ENCODE data around the gene XK. TPM values are rescaled to one million over a fixed set of nuclear protein-coding genes. Genes with fewer than 3 reads are reported as not detected.

The XK gene
- total and polyA plus RNA-seq, 9 of the 15 experiments (the other 6 are each of a cell fraction or from before 2014, with no cell fraction given): 4.0 to 21.6 (median 11.6) TPM

GRCh38 chrX:37779857-37780256, 94.3 kb downstream of the XK start, which contains the start of gene CYBB:
TSS of gene CYBB (plus strand) at chrX:37780059. CDS start at chrX:37780078, 19 bp downstream.
- no peaks in the 10 kb centered on the region for H3K79me2 ChIP-seq (ENCODE audit: control insufficient read depth, insufficient read depth, low read length)
- no peaks in the 10 kb centered on the region for H3K9me1 ChIP-seq (ENCODE audit: control insufficient read depth, insufficient read depth, low read length)
- intact Hi-C loops (cut with micrococcal nuclease) (no loop called here), in situ Hi-C loops (cut with MboI) (no loop called here)
- no peaks in the 10 kb centered on the region for H4K20me1 ChIP-seq (replicated peaks; ENCODE audit: control insufficient read depth, insufficient read depth, low read length)
- no peak within 1 kb of the TSS for H3K27ac ChIP-seq (ENCODE audit: extremely low read depth, low read depth, low read length)
- BruUV-seq (replicated peaks): no TSS peak
- FAIRE-seq (no peak), DNase-seq (ENCODE audit: extremely low read depth in 1 of 4, low spot score in 3 of 4) (no peak), ATAC-seq (no peak)
- peaks cover 0 to 5% of the 10 kb centered on the region in 2 experiments; a peak in 2 of 5 replicates for H3K4me1 ChIP-seq (replicated peaks in 1 of 2; ENCODE audit: control insufficient read depth in 2 of 2, insufficient read depth in 2 of 2, low read length in 2 of 2)
- CTCF ChIA-PET (ENCODE audit: low intra/inter-chr PET ratio): no interaction called here
- no peaks in the 10 kb centered on the region for H3K9me3 ChIP-seq (replicated peaks; ENCODE audit: control insufficient read depth, insufficient read depth, low read depth, low read length)
- 14% methylated on average over 2 of the region's 2 CpGs for WGBS (ENCODE audit: insufficient coverage, low coverage, missing lambda C conversion rate)
- no peak within 1 kb of the TSS for H3K4me2 ChIP-seq (ENCODE audit: insufficient read depth, low read length)
- no peak within 1 kb of the TSS for H3K9ac ChIP-seq (ENCODE audit: insufficient read depth in 1 of 2, low read depth in 2 of 2, low read length in 2 of 2)
- no peaks in the 10 kb centered on the region for H3K27me3 ChIP-seq (ENCODE audit: control insufficient read depth in 2 of 2, insufficient read depth in 2 of 2, low read length in 2 of 2)
- H3K4me3 ChIP-seq: no peak within 1 kb of the TSS
- POLR2A ChIA-PET: no interaction called here
- H3K36me3 ChIP-seq (ENCODE audit: control insufficient read depth, insufficient read depth, low read length): no peaks in the 10 kb centered on the region
- no peak within 1 kb of the TSS for H2AFZ ChIP-seq (ENCODE audit: low read depth, low read length)
- TF ChIP-seq ZNF408 (CRISPR knock-in tag; IDR thresholded peaks at IDR 0.05; ENCODE audit: low read depth): no peak
- no peak for TF ChIP-seq EWSR1 (IDR thresholded peaks at IDR 0.05; ENCODE audit: borderline replicate concordance, low read depth, partially characterized antibody)
- no peak for TF ChIP-seq GTF2E2 (tag; IDR thresholded peaks at IDR 0.05)

GRCh38 chrX:37781081-37781480, 95.5 kb downstream of the XK start:
- Histone ChIP-seq H3K36me3 (ENCODE audit: control insufficient read depth, insufficient read depth, low read length) (no peaks in the 10 kb centered on the region), H3K4me1 (replicated peaks in 1 of 2; ENCODE audit: control insufficient read depth in 2 of 2, insufficient read depth in 2 of 2, low read length in 2 of 2) (peaks cover 0 to 5% of the 10 kb centered on the region in 2 experiments; a peak in 2 of 5 replicates), H2AFZ (ENCODE audit: low read depth, low read length) (no peak overlapping the region), H3K4me2 (ENCODE audit: insufficient read depth, low read length) (no peak overlapping the region), H3K79me2 (ENCODE audit: control insufficient read depth, insufficient read depth, low read length) (no peaks in the 10 kb centered on the region), H3K9me3 (replicated peaks; ENCODE audit: control insufficient read depth, insufficient read depth, low read depth, low read length) (no peaks in the 10 kb centered on the region), H3K4me3 (no peak overlapping the region), H4K20me1 (replicated peaks; ENCODE audit: control insufficient read depth, insufficient read depth, low read length) (no peaks in the 10 kb centered on the region), H3K27me3 (ENCODE audit: control insufficient read depth in 2 of 2, insufficient read depth in 2 of 2, low read length in 2 of 2) (no peaks in the 10 kb centered on the region), H3K27ac (ENCODE audit: extremely low read depth, low read depth, low read length) (no peak overlapping the region), H3K9me1 (ENCODE audit: control insufficient read depth, insufficient read depth, low read length) (no peaks in the 10 kb centered on the region), H3K9ac (ENCODE audit: insufficient read depth in 1 of 2, low read depth in 2 of 2, low read length in 2 of 2) (no peak overlapping the region)
- DNase-seq (ENCODE audit: extremely low read depth in 1 of 4, low spot score in 3 of 4): no peak
- in situ Hi-C loops (cut with MboI) (no loop called here), intact Hi-C loops (cut with micrococcal nuclease) (no loop called here)
- no TSS peak for BruUV-seq (replicated peaks)
- no peak for FAIRE-seq
- TF ChIP-seq HBP1 (CRISPR knock-in tag; IDR thresholded peaks at IDR 0.05): no peak
- no peak for TF ChIP-seq HDAC1 (IDR thresholded peaks at IDR 0.05)
- TF ChIP-seq ERF (CRISPR knock-in tag; IDR thresholded peaks at IDR 0.05): no peak
- TF ChIP-seq CAMTA2 (CRISPR knock-in tag; conservative IDR thresholded peaks at IDR 0.05): no peak
- TF ChIP-seq PRMT5 (CRISPR knock-in tag; IDR thresholded peaks at IDR 0.05): no peak
- no peak for ATAC-seq
- CTCF ChIA-PET (ENCODE audit: low intra/inter-chr PET ratio): no interaction called here
- POLR2A ChIA-PET: no interaction called here
- WGBS (ENCODE audit: insufficient coverage, low coverage, missing lambda C conversion rate): 64% methylated on average over 4 of the region's 4 CpGs

Measured in K562 (cell line).